IMR-90 (cell line): Measurements from ENCODE around the gene MATK. TPM values are rescaled to one million over a fixed set of nuclear protein-coding genes. Genes with fewer than 3 reads are reported as not detected.

ENCODE experiments used
- ATAC-seq: fragments of 200-7000 bp; cut with Tn5 transposase; 2 replicates; pipeline ENCODE4 v1.9.1; 2020; ENCODE audit warnings: low read depth, mild to moderate bottlenecking, moderate library complexity
- BruUV-seq: library from RNA; stranded (reverse); fragments of 400-500 nt; replicated peaks from 2 replicates; lab custom pipeline; 2021; lab: Mats Ljungman, UMichigan
- CTCF ChIA-PET: fragments of 300-600 bp; formaldehyde crosslinking; extraction: SDS; loops from one replicate; lab custom pipeline; 2021; ENCODE audit warnings: antibody characterized with exemption; lab: Yijun Ruan, JAX
- POLR2A ChIA-PET: fragments of 300-600 bp; sonication (Branson Sonifier 250); formaldehyde crosslinking; loops from one replicate; lab custom pipeline; 2022; ENCODE audit warnings: antibody characterized with exemption; ENCODE audit not compliant: unreplicated experiment; lab: Charles Lee
- DNase-seq: peaks from one replicate; pipeline ENCODE4 v3.0.0; 2013
- H2AFZ ChIP-seq: replicated peaks from 2 replicates; pipeline ENCODE3; 2013; ENCODE audit warnings: low read length, mild to moderate bottlenecking; ENCODE audit not compliant: poor library complexity
- H2AK5ac ChIP-seq: 2 replicates; pipeline ENCODE4 v1.6.1; 2013; ENCODE audit warnings: low read depth, low read length, inconsistent platforms
- H2AK9ac ChIP-seq: replicated peaks from 2 replicates; pipeline ENCODE3; 2013; ENCODE audit warnings: mild to moderate bottlenecking, low read depth, low read length, moderate library complexity; ENCODE audit not compliant: poor library complexity
- H2BK120ac ChIP-seq: 2 replicates; pipeline ENCODE4 v1.6.1; 2013; ENCODE audit warnings: low read depth, low read length, inconsistent platforms
- H2BK15ac ChIP-seq: 3 replicates; pipeline ENCODE4 v1.6.1; 2013; ENCODE audit warnings: low read depth, low read length, inconsistent platforms
- H2BK20ac ChIP-seq: 2 replicates; pipeline ENCODE4 v1.6.1; 2013; ENCODE audit warnings: low read depth, mild to moderate bottlenecking, inconsistent platforms, low read length, moderate library complexity
- H2BK5ac ChIP-seq: 2 replicates; pipeline ENCODE4 v1.6.1; 2013; ENCODE audit warnings: mild to moderate bottlenecking, low read depth, low read length, inconsistent platforms; ENCODE audit not compliant: poor library complexity, severe bottlenecking
- H3K14ac ChIP-seq: replicated peaks from 2 replicates; pipeline ENCODE4 v1.6.1; 2013; ENCODE audit warnings: low read depth, low read length, inconsistent platforms
- H3K18ac ChIP-seq: 2 replicates; pipeline ENCODE4 v1.6.1; 2013; ENCODE audit warnings: low read depth, low read length, control low read depth
- H3K23ac ChIP-seq: 2 replicates; pipeline ENCODE4 v1.6.1; 2013; ENCODE audit warnings: low read depth, low read length, inconsistent platforms
- H3K27ac ChIP-seq: 2 replicates; pipeline ENCODE4 v1.5.1; 2013; ENCODE audit warnings: mild to moderate bottlenecking, control low read depth, low read length; ENCODE audit not compliant: insufficient read depth
- H3K27me3 ChIP-seq: 2 replicates; pipeline ENCODE4 v1.6.1; 2013; ENCODE audit warnings: low read length; ENCODE audit not compliant: control insufficient read depth, insufficient read depth
- H3K36me3 ChIP-seq: 2 replicates; pipeline ENCODE4 v1.6.1; 2013; ENCODE audit warnings: low read length, mixed read lengths; ENCODE audit not compliant: control insufficient read depth, insufficient read depth
- H3K4ac ChIP-seq: 2 replicates; pipeline ENCODE4 v1.6.1; 2013; ENCODE audit warnings: low read depth, low read length, inconsistent platforms
- H3K4me1 ChIP-seq: 2 replicates; pipeline ENCODE4 v1.6.1; 2013; ENCODE audit warnings: low read length, mixed read lengths; ENCODE audit not compliant: control insufficient read depth, insufficient read depth
- H3K4me2 ChIP-seq: 2 replicates; pipeline ENCODE4 v1.6.1; 2013; ENCODE audit warnings: low read depth, mild to moderate bottlenecking, control low read depth, low read length, moderate library complexity
- H3K4me3 ChIP-seq: 2 replicates; pipeline ENCODE4 v1.5.1; 2013; ENCODE audit warnings: low read depth, mild to moderate bottlenecking, control low read depth, low read length, moderate library complexity; ENCODE audit not compliant: insufficient read depth
- H3K56ac ChIP-seq: 2 replicates; pipeline ENCODE4 v1.6.1; 2013; ENCODE audit warnings: low read length, inconsistent platforms; ENCODE audit not compliant: insufficient read depth; ENCODE audit errors: extremely low read depth
- H3K79me1 ChIP-seq, 2 experiments: 2 replicates each; pipeline ENCODE4 v1.6.1; 2013; ENCODE audit warnings: low read length in 2 of 2, inconsistent platforms in 1 of 2, low read depth in 1 of 2
- H3K9ac ChIP-seq: 2 replicates; pipeline ENCODE4 v1.6.1; 2013; ENCODE audit warnings: low read depth, low read length, control low read depth
- H3K9me1 ChIP-seq: 2 replicates; pipeline ENCODE4 v1.6.1; 2013; ENCODE audit warnings: low read length, inconsistent platforms; ENCODE audit not compliant: insufficient read depth
- H3K9me3 ChIP-seq: 2 replicates; pipeline ENCODE4 v1.6.1; 2013; ENCODE audit warnings: low read length; ENCODE audit not compliant: control insufficient read depth, insufficient read depth
- H4K20me1 ChIP-seq: 2 replicates; pipeline ENCODE4 v1.6.1; 2013; ENCODE audit warnings: low read length, inconsistent platforms; ENCODE audit not compliant: insufficient read depth
- H4K5ac ChIP-seq: 2 replicates; pipeline ENCODE4 v1.6.1; 2013; ENCODE audit warnings: mild to moderate bottlenecking, low read depth, low read length, control low read depth
- H4K8ac ChIP-seq, 2 experiments: 2 replicates each; pipeline ENCODE4 v1.6.1; 2013; ENCODE audit warnings: low read depth in 2 of 2, low read length in 2 of 2, control low read depth in 1 of 2, inconsistent platforms in 1 of 2
- H4K91ac ChIP-seq: 2 replicates; pipeline ENCODE4 v1.6.1; 2013; ENCODE audit warnings: low read depth, low read length, inconsistent platforms; ENCODE audit not compliant: insufficient read depth
- BHLHE40 ChIP-seq: fragments of 150-350 bp; IDR thresholded peaks from 2 replicates; pipeline ENCODE4 v1.6.1; 2016; ENCODE audit warnings: mild to moderate bottlenecking, low read depth, low read length
- CEBPB ChIP-seq: IDR thresholded peaks from 2 replicates; pipeline ENCODE4 v1.6.1; 2012; ENCODE audit warnings: low read depth, low read length, improper control_type of control experiment
- CHD1 ChIP-seq: IDR thresholded peaks from 2 replicates; pipeline ENCODE4 v1.6.1; 2012; ENCODE audit warnings: low read depth, low read length, improper control_type of control experiment
- CTCF ChIP-seq: conservative IDR thresholded peaks from 2 replicates; pipeline ENCODE4 v1.5.1; 2012; ENCODE audit warnings: mild to moderate bottlenecking, low read depth, low read length, improper control_type of control experiment
- ELK1 ChIP-seq: fragments of 150-350 bp; IDR thresholded peaks from 2 replicates; pipeline ENCODE4 v1.6.1; 2016; ENCODE audit warnings: low read depth, mild to moderate bottlenecking, low read length, moderate library complexity, borderline replicate concordance
- FOS ChIP-seq: fragments of 150-350 bp; IDR thresholded peaks from 2 replicates; pipeline ENCODE4 v1.6.1; 2016; ENCODE audit warnings: low read depth, low read length
- MAFK ChIP-seq: IDR thresholded peaks from 2 replicates; pipeline ENCODE4 v1.6.1; 2012; ENCODE audit warnings: low read depth, low read length, improper control_type of control experiment
- MAZ ChIP-seq: IDR thresholded peaks from 2 replicates; pipeline ENCODE4 v1.6.1; 2012; ENCODE audit warnings: low read depth, mild to moderate bottlenecking, low read length, improper control_type of control experiment, moderate library complexity, borderline replicate concordance
- MXI1 ChIP-seq: IDR thresholded peaks from 2 replicates; pipeline ENCODE4 v1.6.1; 2012; ENCODE audit warnings: low read depth, mild to moderate bottlenecking, low read length, moderate library complexity, borderline replicate concordance
- NFE2L2 ChIP-seq: fragments of 150-350 bp; IDR thresholded peaks from 2 replicates; pipeline ENCODE4 v1.6.1; 2016; ENCODE audit warnings: low read depth, mild to moderate bottlenecking, low read length
- RCOR1 ChIP-seq: IDR thresholded peaks from 2 replicates; pipeline ENCODE4 v1.6.1; 2012; ENCODE audit warnings: mild to moderate bottlenecking, low read length, improper control_type of control experiment; ENCODE audit not compliant: insufficient replicate concordance
- SMC3 ChIP-seq: fragments of 150-350 bp; IDR thresholded peaks from 2 replicates; pipeline ENCODE4 v1.6.1; 2016; ENCODE audit warnings: low read depth, mild to moderate bottlenecking, antibody characterized with exemption, low read length, moderate library complexity
- USF2 ChIP-seq: fragments of 150-350 bp; IDR thresholded peaks from 2 replicates; pipeline ENCODE4 v1.6.1; 2017; ENCODE audit warnings: mild to moderate bottlenecking, antibody characterized with exemption, low read length, low read depth
- WGBS, 2 experiments: methylation state at CpG; one replicate each; pipeline versions ENCODE4 v1.1.5 to v1.1.7; 2013; ENCODE audit warnings: missing lambda C conversion rate in 2 of 2; ENCODE audit not compliant: insufficient read length in 1 of 2; ENCODE audit errors: extremely low coverage in 2 of 2; 5-methylcytosine and 5-hydroxymethylcytosine counted together
- dilution Hi-C: fragments of 300-500 bp; cut with HindIII; formaldehyde crosslinking; loops from one replicate; pipeline ENCODE4 v1.14.3; 2018; ENCODE audit warnings: low sequenced_read_pairs; ENCODE audit not compliant: unreplicated experiment
- in situ Hi-C: fragments of 300-500 bp; cut with MboI; formaldehyde crosslinking; loops from 3 replicates; pipeline ENCODE4 v1.14.3; 2019; ENCODE audit warnings: low sequenced_read_pairs, inconsistent platforms, mixed read lengths
- intact Hi-C: fragments of 100-400 bp; cut with micrococcal nuclease; formaldehyde crosslinking; loops from 2 replicates; pipeline ENCODE4 v1.10.0; 2022
- polyA plus RNA-seq, 3 experiments: library from polyadenylated mRNA; depleted of rRNA; stranded (reverse); fragments of >200 nt; gene quantifications; 2 replicates each; pipeline ENCODE4 v1.2.3, GENCODE V29; 2012; ENCODE audit warnings: low replicate concordance in 1 of 3
- total RNA-seq: library from RNA; depleted of rRNA; stranded (reverse); fragments of >200 nt; gene quantifications from 2 replicates; pipeline ENCODE4 v1.2.3, GENCODE V29; 2012

MATK gene
- total and polyA plus RNA-seq, 2 of the 4 experiments (the other 2 are of a cell fraction), result not detected

GRCh38 chr19:3730457-3730958 lies 55.7 kb downstream of the MATK start:
- H3K9me1 ChIP-seq, result no peaks in the 10 kb centered on the region
- no peak overlapping the region for H2BK20ac ChIP-seq
- BruUV-seq, result no TSS peak
- H3K27me3 ChIP-seq, result peaks cover 10% of the 10 kb centered on the region
- dilution Hi-C loops (no loop called here), in situ Hi-C loops (no loop called here), intact Hi-C loops (no loop called here)
- WGBS, 2 experiments, result 86% methylated on average over 18 of the region's 32 CpGs; no CpG with 5 or more reads in 1 of the 2 experiments
- no peaks in the 10 kb centered on the region for H3K4me1 ChIP-seq
- POLR2A ChIA-PET, result no interaction called here
- H2BK120ac ChIP-seq, result no peak overlapping the region
- H3K9me3 ChIP-seq, result no peaks in the 10 kb centered on the region; the same call in 1 of the 2 replicates
- ATAC-seq (no peak), DNase-seq (no peak)
- H3K27ac ChIP-seq, result no peak overlapping the region
- H3K23ac ChIP-seq, result no peak overlapping the region
- CTCF ChIA-PET, result no interaction called here
- H4K91ac ChIP-seq, result no peak overlapping the region
- H3K9ac ChIP-seq, result no peak overlapping the region
- no peak overlapping the region for H2AK5ac ChIP-seq
- H3K79me1 ChIP-seq, result no peaks in the 10 kb centered on the region
- H2AK9ac ChIP-seq, result no peak overlapping the region
- no peak overlapping the region for H2BK15ac ChIP-seq
- H3K4me2 ChIP-seq, result no peak overlapping the region
- H4K5ac ChIP-seq, result no peak overlapping the region
- no peak overlapping the region for H3K56ac ChIP-seq
- H4K8ac ChIP-seq, result no peak overlapping the region
- no peaks in the 10 kb centered on the region for H3K36me3 ChIP-seq
- H3K14ac ChIP-seq, result no peak overlapping the region
- no peak overlapping the region for H3K18ac ChIP-seq
- H3K4ac ChIP-seq, result no peak overlapping the region
- no peak overlapping the region for H2BK5ac ChIP-seq
- no peaks in the 10 kb centered on the region for H4K20me1 ChIP-seq
- TF ChIP-seq FOS (no peak), CEBPB (no peak), CHD1 (no peak), RCOR1 (no peak), USF2 (no peak), SMC3 (no peak), MAZ (no peak), BHLHE40 (no peak), NFE2L2 (no peak), ELK1 (no peak), MAFK (no peak), MXI1 (no peak), CTCF (no peak)
- no peak overlapping the region for H3K4me3 ChIP-seq
- H2AFZ ChIP-seq, result no peak overlapping the region
